Endothelial cell of umbilical vein (primary cell): Measurements from ENCODE around the gene DCHS2. TPM values are rescaled to one million over a fixed set of nuclear protein-coding genes. Genes with fewer than 3 reads are reported as not detected.

Experiments used
- BruUV-seq: library from RNA; stranded (reverse); fragments of 400-500 nt; replicated peaks from 2 replicates; lab custom pipeline; 2021; lab: Mats Ljungman, UMichigan
- CTCF ChIA-PET: fragments of 300-600, 350-600 bp; sonication (Branson Sonifier 250); formaldehyde crosslinking; loops from one replicate; lab custom pipeline; 2021; ENCODE audit warnings: antibody characterized with exemption, inconsistent platforms; lab: Charles Lee
- POLR2A ChIA-PET: fragments of 300-600, 350-600 bp; sonication (Branson Sonifier 250); formaldehyde crosslinking; loops from one replicate; lab custom pipeline; 2021; ENCODE audit warnings: antibody characterized with exemption, inconsistent platforms; lab: Charles Lee
- DNase-seq: peaks from one replicate; pipeline ENCODE4 v3.0.0-alpha.2; 2011; ENCODE audit warnings: low read depth, low spot score
- FAIRE-seq: peaks from 2 replicates; lab custom pipeline; 2011; peaks lifted over from hg19 to GRCh38; lab: Jason Lieb, UNC
- H2AFZ ChIP-seq: 2 replicates; pipeline ENCODE4 v1.6.0; 2012; ENCODE audit warnings: low read depth, low read length, control low read depth, inconsistent platforms
- H3K27ac ChIP-seq: 2 replicates; pipeline ENCODE4 v1.5.1; 2011; ENCODE audit warnings: low read depth, mild to moderate bottlenecking, control low read depth, low read length, moderate library complexity; ENCODE audit not compliant: insufficient read depth
- H3K27me3 ChIP-seq, 2 experiments: 2 replicates each; pipeline versions ENCODE4 v1.6.0 to v1.6.1; 2011; ENCODE audit warnings: low read length in 2 of 2, mixed read lengths in 1 of 2; ENCODE audit not compliant: control insufficient read depth in 2 of 2, insufficient read depth in 2 of 2
- H3K36me3 ChIP-seq, 2 experiments: 2 replicates in 1 of 2; 3 replicates in 1 of 2; pipeline ENCODE4 v1.5.1; 2011; ENCODE audit warnings: low read length in 2 of 2, mild to moderate bottlenecking in 1 of 2, moderate library complexity in 1 of 2; ENCODE audit not compliant: control insufficient read depth in 2 of 2, insufficient read depth in 2 of 2; ENCODE audit errors: extremely low read depth in 1 of 2
- H3K4me1 ChIP-seq: 3 replicates; pipeline ENCODE4 v1.5.1; 2011; ENCODE audit warnings: mild to moderate bottlenecking, low read length; ENCODE audit not compliant: control insufficient read depth, insufficient read depth; ENCODE audit errors: extremely low read depth
- H3K4me2 ChIP-seq: 2 replicates; pipeline ENCODE4 v1.6.1; 2011; ENCODE audit warnings: low read length, control low read depth, mixed read lengths; ENCODE audit not compliant: insufficient read depth
- H3K4me3 ChIP-seq, 3 experiments: fragments of 200-600 bp in 1 of 3; sonication (generic), shearing (Covaris generic) in 1 of 3; replicated peaks in 1 of 3; 2 replicates each; pipeline ENCODE4 v1.5.1; 2011 to 2016; ENCODE audit warnings: control low read depth in 3 of 3, low read length in 3 of 3, mild to moderate bottlenecking in 2 of 3, inconsistent platforms in 1 of 3, low read depth in 1 of 3, moderate library complexity in 1 of 3; ENCODE audit not compliant: insufficient read depth in 1 of 3
- H3K79me2 ChIP-seq: 2 replicates; pipeline ENCODE4 v1.6.0; 2012; ENCODE audit warnings: low read length, inconsistent platforms; ENCODE audit not compliant: control insufficient read depth, insufficient read depth
- H3K9ac ChIP-seq: replicated peaks from 2 replicates; pipeline ENCODE3; 2011; ENCODE audit warnings: low read length, control low read depth; ENCODE audit not compliant: insufficient read depth; ENCODE audit errors: extremely low read depth
- H3K9me1 ChIP-seq: replicated peaks from 3 replicates; pipeline ENCODE4 v1.6.0; 2011; ENCODE audit warnings: mild to moderate bottlenecking, low read length; ENCODE audit not compliant: control insufficient read depth, insufficient read depth; ENCODE audit errors: extremely low read depth
- H3K9me3 ChIP-seq: replicated peaks from 2 replicates; pipeline ENCODE4 v1.5.1; 2012; ENCODE audit warnings: low read length, inconsistent platforms; ENCODE audit not compliant: control insufficient read depth, insufficient read depth
- H4K20me1 ChIP-seq: replicated peaks from 2 replicates; pipeline ENCODE3; 2011; ENCODE audit warnings: mild to moderate bottlenecking, low read length; ENCODE audit not compliant: control insufficient read depth, insufficient read depth; ENCODE audit errors: extremely low read depth
- EZH2 ChIP-seq: IDR thresholded peaks from 2 replicates; pipeline ENCODE4 v1.6.1; 2012; ENCODE audit warnings: borderline replicate concordance, low read depth, mild to moderate bottlenecking, moderate library complexity, low read length, inconsistent platforms; ENCODE audit not compliant: severe bottlenecking
- FOS ChIP-seq: IDR thresholded peaks from 2 replicates; pipeline ENCODE4 v1.6.1; 2011; ENCODE audit warnings: mild to moderate bottlenecking, low read length, moderate library complexity, borderline replicate concordance; ENCODE audit not compliant: insufficient read depth
- GATA2 ChIP-seq: IDR thresholded peaks from 2 replicates; pipeline ENCODE4 v1.7.0; 2011; ENCODE audit warnings: low read depth, mild to moderate bottlenecking, moderate library complexity, mixed read lengths, low read length; ENCODE audit not compliant: insufficient read length, insufficient read depth
- JUN ChIP-seq: IDR thresholded peaks from 2 replicates; pipeline ENCODE4 v1.6.1; 2011; ENCODE audit warnings: borderline replicate concordance, low read depth; ENCODE audit not compliant: insufficient read length, insufficient read depth
- MYC ChIP-seq: IDR thresholded peaks from one replicate; pipeline ENCODE4 v1.6.1; 2011; ENCODE audit warnings: mild to moderate bottlenecking, low read depth, low read length
- POLR2A ChIP-seq: IDR thresholded peaks from 2 replicates; pipeline ENCODE4 v1.6.1; 2012; ENCODE audit warnings: low read depth, mild to moderate bottlenecking, control low read depth, low read length
- POLR2AphosphoS5 ChIP-seq: IDR thresholded peaks from 2 replicates; pipeline ENCODE4 v1.6.1; 2012; ENCODE audit warnings: low read depth, mild to moderate bottlenecking, control low read depth, low read length, moderate library complexity; ENCODE audit not compliant: insufficient read depth
- dilution Hi-C: fragments of 300-500 bp; cut with MboI; formaldehyde crosslinking; loops from one replicate; pipeline ENCODE4 v1.15.0; 2019; ENCODE audit warnings: low sequenced_read_pairs; ENCODE audit not compliant: extremely low pct_ligation_motif_present
- intact Hi-C: fragments of 100-400 bp; cut with micrococcal nuclease; formaldehyde crosslinking; loops from one replicate; pipeline ENCODE4 v1.10.0; 2022
- polyA plus RNA-seq, 4 experiments: library from polyadenylated mRNA; depleted of rRNA in 3 of 4; stranded (reverse) in 3 of 4; unstranded in 1 of 4; fragments of >200 nt; gene quantifications; 2 replicates each; pipeline versions ENCODE4 v1.2.1 to v1.2.3, GENCODE V29; 2011 to 2012; ENCODE audit warnings: missing spikeins in 1 of 4
- total RNA-seq: library from RNA; stranded (reverse); gene quantifications from 2 replicates; pipeline ENCODE4 v1.2.3, GENCODE V29; 2021
- TF ChIP-seq, protein P1 (sequence below): IDR thresholded peaks from 2 replicates; pipeline ENCODE4 v1.6.1; 2011; ENCODE audit not compliant: insufficient read depth, insufficient read length
- TF ChIP-seq, protein P2 (sequence below), 2 donors: IDR thresholded peaks; 1 replicate in 1 of 2; 2 replicates in 1 of 2; pipeline ENCODE4 v1.5.1; 2011; ENCODE audit warnings: low read length in 2 of 2, mild to moderate bottlenecking in 2 of 2, moderate library complexity in 2 of 2, control low read depth in 1 of 2, inconsistent platforms in 1 of 2, low read depth in 1 of 2; ENCODE audit not compliant: insufficient read depth in 1 of 2; ENCODE audit errors: extremely low read depth in 1 of 2

Gene DCHS2
- total and polyA plus RNA-seq, 2 donors (not counting 3 experiments of a cell fraction or from before 2014, with no cell fraction given): not detected

GRCh38 chr4:154422152-154422551 lies 69.4 kb downstream of the DCHS2 start:
- Histone ChIP-seq H3K79me2 (no peaks in the 10 kb centered on the region), H3K4me3 (no peak overlapping the region), H3K9me1 (no peaks in the 10 kb centered on the region), H3K27me3 (no peaks in the 10 kb centered on the region), H2AFZ (no peak overlapping the region), H3K4me2 (no peak overlapping the region), H4K20me1 (no peaks in the 10 kb centered on the region), H3K9me3 (no peaks in the 10 kb centered on the region), H3K27ac (no peak overlapping the region), H3K9ac (no peak overlapping the region), H3K36me3 (no peaks in the 10 kb centered on the region), H3K4me1 (no peaks in the 10 kb centered on the region)
- no TSS peak for BruUV-seq
- no peak for TF ChIP-seq POLR2AphosphoS5
- no peak for TF ChIP-seq EZH2
- TF ChIP-seq, protein P1, sequence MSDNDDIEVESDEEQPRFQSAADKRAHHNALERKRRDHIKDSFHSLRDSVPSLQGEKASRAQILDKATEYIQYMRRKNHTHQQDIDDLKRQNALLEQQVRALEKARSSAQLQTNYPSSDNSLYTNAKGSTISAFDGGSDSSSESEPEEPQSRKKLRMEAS: no peak
- no peak for TF ChIP-seq GATA2
- TF ChIP-seq MYC: no peak
- TF ChIP-seq, protein P2, sequence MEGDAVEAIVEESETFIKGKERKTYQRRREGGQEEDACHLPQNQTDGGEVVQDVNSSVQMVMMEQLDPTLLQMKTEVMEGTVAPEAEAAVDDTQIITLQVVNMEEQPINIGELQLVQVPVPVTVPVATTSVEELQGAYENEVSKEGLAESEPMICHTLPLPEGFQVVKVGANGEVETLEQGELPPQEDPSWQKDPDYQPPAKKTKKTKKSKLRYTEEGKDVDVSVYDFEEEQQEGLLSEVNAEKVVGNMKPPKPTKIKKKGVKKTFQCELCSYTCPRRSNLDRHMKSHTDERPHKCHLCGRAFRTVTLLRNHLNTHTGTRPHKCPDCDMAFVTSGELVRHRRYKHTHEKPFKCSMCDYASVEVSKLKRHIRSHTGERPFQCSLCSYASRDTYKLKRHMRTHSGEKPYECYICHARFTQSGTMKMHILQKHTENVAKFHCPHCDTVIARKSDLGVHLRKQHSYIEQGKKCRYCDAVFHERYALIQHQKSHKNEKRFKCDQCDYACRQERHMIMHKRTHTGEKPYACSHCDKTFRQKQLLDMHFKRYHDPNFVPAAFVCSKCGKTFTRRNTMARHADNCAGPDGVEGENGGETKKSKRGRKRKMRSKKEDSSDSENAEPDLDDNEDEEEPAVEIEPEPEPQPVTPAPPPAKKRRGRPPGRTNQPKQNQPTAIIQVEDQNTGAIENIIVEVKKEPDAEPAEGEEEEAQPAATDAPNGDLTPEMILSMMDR (IDR thresholded peaks at IDR 0.05; ENCODE audit: extremely low read depth in 1 of 2, insufficient read depth in 1 of 2, low read depth in 1 of 2, low read length in 2 of 2): no peak
- TF ChIP-seq FOS: no peak
- TF ChIP-seq JUN: no peak
- TF ChIP-seq POLR2A: no peak
- dilution Hi-C loops: no loop called here
- ChIA-PET CTCF (no interaction called here), POLR2A (no interaction called here)
- intact Hi-C loops: no loop called here
- FAIRE-seq (no peak), DNase-seq (no peak)
